HEK293 (cell line): Measurements from ENCODE around the gene CCER1.

ENCODE experiments used
- CTCF ChIA-PET: fragments of 350-600 bp; formaldehyde crosslinking; extraction: SDS; loops from one replicate; lab custom pipeline; 2021; ENCODE audit warnings: antibody characterized with exemption; lab: Yijun Ruan, JAX
- POLR2A ChIA-PET: fragments of 300-600 bp; formaldehyde crosslinking; extraction: SDS; loops from one replicate; lab custom pipeline; 2020; ENCODE audit warnings: antibody characterized with exemption, inconsistent platforms; lab: Yijun Ruan, JAX
- H3K27ac ChIP-seq: fragments of 200-500 bp; sonication (Bioruptor generic); 2 replicates; pipeline ENCODE4 v1.5.1; 2014; ENCODE audit warnings: low read depth, low read length, control low read depth, inconsistent platforms; ENCODE audit errors: extremely low read depth
- H3K36me3 ChIP-seq, 2 experiments: fragments of 200-500 bp in 1 of 2; sonication (Bioruptor generic) in 1 of 2; 1 replicate in 1 of 2; 2 replicates in 1 of 2; pipeline ENCODE4 v1.5.1; 2014 to 2017; ENCODE audit warnings: inconsistent platforms in 2 of 2, low read length in 2 of 2; ENCODE audit not compliant: control insufficient read depth in 2 of 2, insufficient read depth in 1 of 2
- H3K4me1 ChIP-seq: fragments of 200-500 bp; sonication (Bioruptor generic); 2 replicates; pipeline ENCODE4 v1.5.1; 2014; ENCODE audit warnings: mild to moderate bottlenecking, low read length, inconsistent platforms; ENCODE audit not compliant: control insufficient read depth, insufficient read depth
- H3K4me3 ChIP-seq: 2 replicates; pipeline ENCODE4 v1.5.1; 2011; ENCODE audit warnings: low read depth, mild to moderate bottlenecking, control low read depth, low read length, moderate library complexity
- H3K9me3 ChIP-seq: fragments of 200-500 bp; sonication (Bioruptor generic); 2 replicates; pipeline ENCODE4 v1.5.1; 2014; ENCODE audit warnings: low read depth, low read length, inconsistent platforms; ENCODE audit not compliant: control insufficient read depth, insufficient read depth
- MEIS1 ChIP-seq: sonication (generic); formaldehyde crosslinking; IDR thresholded peaks from 2 replicates; pipeline ENCODE4 v1.8.1; 2022; ENCODE audit warnings: missing genetic modification reagents, mild to moderate bottlenecking, borderline replicate concordance
- MZF1 ChIP-seq: fragments of 450-650 bp; formaldehyde crosslinking; IDR thresholded peaks from 2 replicates; pipeline ENCODE4 v1.5.1; 2017; ENCODE audit warnings: missing biosample characterization, missing genetic modification characterization, borderline replicate concordance
- PRDM4 ChIP-seq: fragments of 450-650 bp; formaldehyde crosslinking; IDR thresholded peaks from 2 replicates; pipeline ENCODE4 v1.5.1; 2017; ENCODE audit warnings: missing biosample characterization, missing genetic modification characterization
- SETDB1 ChIP-seq: IDR thresholded peaks from one replicate; pipeline ENCODE4 v1.6.1; 2017; ENCODE audit warnings: mild to moderate bottlenecking, low read length, moderate library complexity, mixed read lengths; ENCODE audit not compliant: insufficient read length
- ZBTB10 ChIP-seq: fragments of 450-650 bp; formaldehyde crosslinking; IDR thresholded peaks from 2 replicates; pipeline ENCODE4 v1.5.1; 2016; ENCODE audit warnings: missing biosample characterization, missing genetic modification characterization
- ZBTB17 ChIP-seq: fragments of 450-650 bp; formaldehyde crosslinking; IDR thresholded peaks from 2 replicates; pipeline ENCODE4 v1.5.1; 2016; ENCODE audit warnings: missing biosample characterization, missing genetic modification characterization
- ZBTB20 ChIP-seq: fragments of 450-650 bp; formaldehyde crosslinking; IDR thresholded peaks from 2 replicates; pipeline ENCODE4 v1.5.1; 2016; ENCODE audit warnings: missing biosample characterization, missing genetic modification characterization
- ZNF202 ChIP-seq: fragments of 450-650 bp; formaldehyde crosslinking; IDR thresholded peaks from 2 replicates; pipeline ENCODE4 v1.5.1; 2016; ENCODE audit warnings: missing biosample characterization, missing genetic modification characterization, borderline replicate concordance
- ZNF211 ChIP-seq: fragments of 450-650 bp; formaldehyde crosslinking; IDR thresholded peaks from 2 replicates; pipeline ENCODE4 v1.5.1; 2016; ENCODE audit warnings: low read depth, missing biosample characterization, missing genetic modification characterization
- ZNF223 ChIP-seq: fragments of 450-650 bp; formaldehyde crosslinking; IDR thresholded peaks from 2 replicates; pipeline ENCODE4 v1.5.1; 2016; ENCODE audit warnings: missing biosample characterization, missing genetic modification characterization
- ZNF404 ChIP-seq: fragments of 450-650 bp; formaldehyde crosslinking; IDR thresholded peaks from 2 replicates; pipeline ENCODE4 v1.5.1; 2017; ENCODE audit warnings: missing biosample characterization, missing genetic modification characterization
- ZNF449 ChIP-seq: fragments of 450-650 bp; formaldehyde crosslinking; IDR thresholded peaks from 2 replicates; pipeline ENCODE4 v1.5.1; 2017; ENCODE audit warnings: missing biosample characterization, mild to moderate bottlenecking, missing genetic modification characterization, moderate library complexity
- ZNF561 ChIP-seq: fragments of 450-650 bp; IDR thresholded peaks from 2 replicates; pipeline ENCODE4 v1.5.1; 2018; ENCODE audit warnings: missing biosample characterization, missing genetic modification characterization, borderline replicate concordance
- ZNF600 ChIP-seq: fragments of 450-650 bp; formaldehyde crosslinking; IDR thresholded peaks from 2 replicates; pipeline ENCODE4 v1.5.1; 2016; ENCODE audit warnings: missing biosample characterization, missing genetic modification characterization
- ZNF654 ChIP-seq: fragments of 450-650 bp; formaldehyde crosslinking; IDR thresholded peaks from 2 replicates; pipeline ENCODE4 v1.5.1; 2016; ENCODE audit warnings: low read depth, missing biosample characterization, missing genetic modification characterization
- TF ChIP-seq, protein P1 (sequence below): fragments of 450-650 bp; formaldehyde crosslinking; IDR thresholded peaks from 2 replicates; pipeline ENCODE4 v1.5.1; 2016; ENCODE audit warnings: missing biosample characterization, missing genetic modification characterization
- TF ChIP-seq, protein P2 (sequence below): fragments of 450-650 bp; formaldehyde crosslinking; IDR thresholded peaks from 2 replicates; pipeline ENCODE4 v1.5.1; 2017; ENCODE audit warnings: missing biosample characterization, missing genetic modification characterization
- TF ChIP-seq, protein P3 (sequence below): fragments of 450-650 bp; formaldehyde crosslinking; IDR thresholded peaks from 2 replicates; pipeline ENCODE4 v1.5.1; 2016; ENCODE audit warnings: missing biosample characterization, missing genetic modification characterization, borderline replicate concordance

The CCER1 gene

GRCh38 chr12:90959538-90960139, 4.7 kb upstream of the CCER1 start:
- CTCF ChIA-PET = interaction anchor here (0.5 to 3.2 kb wide), 14 partner anchors 9 to 498 kb away, joined by 3 to 34 read pairs (median 4); no protein-coding TSS in a partner anchor
- Histone ChIP-seq H3K27ac (no peak overlapping the region), H3K4me3 (no peak overlapping the region), H3K9me3 (no peaks in the 10 kb centered on the region), H3K4me1 (no peaks in the 10 kb centered on the region), H3K36me3 (no peaks in the 10 kb centered on the region)
- POLR2A ChIA-PET = no interaction called here
- no peak for TF ChIP-seq ZBTB10
- TF ChIP-seq, protein P1, sequence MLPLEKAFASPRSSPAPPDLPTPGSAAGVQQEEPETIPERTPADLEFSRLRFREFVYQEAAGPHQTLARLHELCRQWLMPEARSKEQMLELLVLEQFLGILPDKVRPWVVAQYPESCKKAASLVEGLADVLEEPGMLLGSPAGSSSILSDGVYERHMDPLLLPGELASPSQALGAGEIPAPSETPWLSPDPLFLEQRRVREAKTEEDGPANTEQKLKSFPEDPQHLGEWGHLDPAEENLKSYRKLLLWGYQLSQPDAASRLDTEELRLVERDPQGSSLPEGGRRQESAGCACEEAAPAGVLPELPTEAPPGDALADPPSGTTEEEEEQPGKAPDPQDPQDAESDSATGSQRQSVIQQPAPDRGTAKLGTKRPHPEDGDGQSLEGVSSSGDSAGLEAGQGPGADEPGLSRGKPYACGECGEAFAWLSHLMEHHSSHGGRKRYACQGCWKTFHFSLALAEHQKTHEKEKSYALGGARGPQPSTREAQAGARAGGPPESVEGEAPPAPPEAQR = no peak
- TF ChIP-seq ZNF654 (tag by site-specific recombination) = peak; percentile 58
- no peak for TF ChIP-seq SETDB1
- TF ChIP-seq, protein P2, sequence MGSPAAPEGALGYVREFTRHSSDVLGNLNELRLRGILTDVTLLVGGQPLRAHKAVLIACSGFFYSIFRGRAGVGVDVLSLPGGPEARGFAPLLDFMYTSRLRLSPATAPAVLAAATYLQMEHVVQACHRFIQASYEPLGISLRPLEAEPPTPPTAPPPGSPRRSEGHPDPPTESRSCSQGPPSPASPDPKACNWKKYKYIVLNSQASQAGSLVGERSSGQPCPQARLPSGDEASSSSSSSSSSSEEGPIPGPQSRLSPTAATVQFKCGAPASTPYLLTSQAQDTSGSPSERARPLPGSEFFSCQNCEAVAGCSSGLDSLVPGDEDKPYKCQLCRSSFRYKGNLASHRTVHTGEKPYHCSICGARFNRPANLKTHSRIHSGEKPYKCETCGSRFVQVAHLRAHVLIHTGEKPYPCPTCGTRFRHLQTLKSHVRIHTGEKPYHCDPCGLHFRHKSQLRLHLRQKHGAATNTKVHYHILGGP (tag by site-specific recombination) = no peak

GRCh38 chr12:90959032-90959431, 4.1 kb upstream of the CCER1 start:
- POLR2A ChIA-PET = no interaction called here
- no peak for TF ChIP-seq MEIS1 (CRISPR knock-in tag)
- no peak for TF ChIP-seq ZNF404 (tag by site-specific recombination)
- TF ChIP-seq ZBTB17 (tag by site-specific recombination) = no peak
- TF ChIP-seq ZNF449 (tag by site-specific recombination) = no peak
- no peak for TF ChIP-seq ZNF223 (tag by site-specific recombination)
- no peak for TF ChIP-seq ZNF202 (tag by site-specific recombination)
- no peak for TF ChIP-seq ZNF211
- TF ChIP-seq MZF1 (tag by site-specific recombination) = no peak
- TF ChIP-seq PRDM4 (tag by site-specific recombination) = no peak
- no peak for TF ChIP-seq ZBTB20 (tag by site-specific recombination)
- TF ChIP-seq ZNF600 = no peak
- no peak for TF ChIP-seq ZNF561 (tag by site-specific recombination)
- TF ChIP-seq, protein P3, sequence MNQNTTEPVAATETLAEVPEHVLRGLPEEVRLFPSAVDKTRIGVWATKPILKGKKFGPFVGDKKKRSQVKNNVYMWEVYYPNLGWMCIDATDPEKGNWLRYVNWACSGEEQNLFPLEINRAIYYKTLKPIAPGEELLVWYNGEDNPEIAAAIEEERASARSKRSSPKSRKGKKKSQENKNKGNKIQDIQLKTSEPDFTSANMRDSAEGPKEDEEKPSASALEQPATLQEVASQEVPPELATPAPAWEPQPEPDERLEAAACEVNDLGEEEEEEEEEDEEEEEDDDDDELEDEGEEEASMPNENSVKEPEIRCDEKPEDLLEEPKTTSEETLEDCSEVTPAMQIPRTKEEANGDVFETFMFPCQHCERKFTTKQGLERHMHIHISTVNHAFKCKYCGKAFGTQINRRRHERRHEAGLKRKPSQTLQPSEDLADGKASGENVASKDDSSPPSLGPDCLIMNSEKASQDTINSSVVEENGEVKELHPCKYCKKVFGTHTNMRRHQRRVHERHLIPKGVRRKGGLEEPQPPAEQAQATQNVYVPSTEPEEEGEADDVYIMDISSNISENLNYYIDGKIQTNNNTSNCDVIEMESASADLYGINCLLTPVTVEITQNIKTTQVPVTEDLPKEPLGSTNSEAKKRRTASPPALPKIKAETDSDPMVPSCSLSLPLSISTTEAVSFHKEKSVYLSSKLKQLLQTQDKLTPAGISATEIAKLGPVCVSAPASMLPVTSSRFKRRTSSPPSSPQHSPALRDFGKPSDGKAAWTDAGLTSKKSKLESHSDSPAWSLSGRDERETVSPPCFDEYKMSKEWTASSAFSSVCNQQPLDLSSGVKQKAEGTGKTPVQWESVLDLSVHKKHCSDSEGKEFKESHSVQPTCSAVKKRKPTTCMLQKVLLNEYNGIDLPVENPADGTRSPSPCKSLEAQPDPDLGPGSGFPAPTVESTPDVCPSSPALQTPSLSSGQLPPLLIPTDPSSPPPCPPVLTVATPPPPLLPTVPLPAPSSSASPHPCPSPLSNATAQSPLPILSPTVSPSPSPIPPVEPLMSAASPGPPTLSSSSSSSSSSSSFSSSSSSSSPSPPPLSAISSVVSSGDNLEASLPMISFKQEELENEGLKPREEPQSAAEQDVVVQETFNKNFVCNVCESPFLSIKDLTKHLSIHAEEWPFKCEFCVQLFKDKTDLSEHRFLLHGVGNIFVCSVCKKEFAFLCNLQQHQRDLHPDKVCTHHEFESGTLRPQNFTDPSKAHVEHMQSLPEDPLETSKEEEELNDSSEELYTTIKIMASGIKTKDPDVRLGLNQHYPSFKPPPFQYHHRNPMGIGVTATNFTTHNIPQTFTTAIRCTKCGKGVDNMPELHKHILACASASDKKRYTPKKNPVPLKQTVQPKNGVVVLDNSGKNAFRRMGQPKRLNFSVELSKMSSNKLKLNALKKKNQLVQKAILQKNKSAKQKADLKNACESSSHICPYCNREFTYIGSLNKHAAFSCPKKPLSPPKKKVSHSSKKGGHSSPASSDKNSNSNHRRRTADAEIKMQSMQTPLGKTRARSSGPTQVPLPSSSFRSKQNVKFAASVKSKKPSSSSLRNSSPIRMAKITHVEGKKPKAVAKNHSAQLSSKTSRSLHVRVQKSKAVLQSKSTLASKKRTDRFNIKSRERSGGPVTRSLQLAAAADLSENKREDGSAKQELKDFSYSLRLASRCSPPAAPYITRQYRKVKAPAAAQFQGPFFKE (tag by site-specific recombination) = no peak

More at GRCh38 chr12:90959032-90959431, 4.1 kb upstream of the CCER1 start:
- Histone ChIP-seq H3K4me1 (no peaks in the 10 kb centered on the region), H3K9me3 (no peaks in the 10 kb centered on the region), H3K27ac (no peak overlapping the region), H3K4me3 (no peak overlapping the region), H3K36me3 (no peaks in the 10 kb centered on the region)
- CTCF ChIA-PET = interaction anchor here (0.8 to 3.2 kb wide), 8 partner anchors 9 to 396 kb away, joined by 3 to 34 read pairs (median 4); no protein-coding TSS in a partner anchor
